SK-N-MC (cell line): ENCODE results near the gene LRP1B.

ENCODE experiments used
- EZH2 ChIP-seq: fragments of 200-600 bp; sonication (generic); IDR thresholded peaks from one replicate; pipeline ENCODE4 v1.6.1; 2017; ENCODE audit warnings: antibody characterized with exemption
- POLR2AphosphoS5 ChIP-seq: IDR thresholded peaks from 2 replicates; pipeline ENCODE4 v1.6.1; 2012; ENCODE audit warnings: mild to moderate bottlenecking, low read depth, low read length, borderline replicate concordance

DNA sequence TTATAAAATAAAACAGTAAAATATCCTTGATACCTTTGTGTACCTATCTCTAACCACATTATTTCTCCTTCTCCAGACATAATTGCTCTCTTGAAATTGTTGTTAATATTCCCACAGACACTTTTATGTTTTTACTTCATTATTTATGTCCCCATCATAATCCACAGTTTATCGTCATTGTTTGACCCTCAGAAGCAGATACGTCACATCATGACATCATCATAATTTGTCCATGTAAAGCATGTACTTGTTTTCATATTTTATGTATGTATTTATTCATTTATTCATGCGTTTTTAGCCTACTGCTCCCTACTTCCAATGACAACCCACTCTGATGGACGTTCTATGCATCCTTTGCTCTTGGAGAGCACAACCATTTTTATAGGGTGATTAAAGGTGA, 1943.7 kb downstream of the LRP1B start:
- TF ChIP-seq EZH2, result no peak
- no peak for TF ChIP-seq POLR2AphosphoS5
